Smooth muscle cell (in vitro differentiated cells): Measurements from ENCODE around the gene APOBEC2. TPM values are rescaled to one million over a fixed set of nuclear protein-coding genes. Genes with fewer than 3 reads are reported as not detected.

ENCODE experiments used
- DNase-seq: peaks from one replicate; lab custom pipeline; 2025; ENCODE audit not compliant: unreplicated experiment; lab: John Stamatoyannopoulos, UW
- H2AFZ ChIP-seq: fragments of 200-600 bp; sonication (generic); 2 replicates; pipeline ENCODE4 v1.6.0; 2016; ENCODE audit warnings: antibody characterized with exemption, low read depth, mild to moderate bottlenecking
- H3F3A ChIP-seq: fragments of 200-600 bp; sonication (generic); 2 replicates; pipeline ENCODE4 v1.6.0; 2017; ENCODE audit warnings: antibody characterized with exemption, low read depth
- H3K27ac ChIP-seq: fragments of 200-600 bp; sonication (generic); 2 replicates; pipeline ENCODE4 v1.5.1; 2016; ENCODE audit warnings: low read depth, mild to moderate bottlenecking
- H3K27me3 ChIP-seq: fragments of 200-600 bp; sonication (generic); 2 replicates; pipeline ENCODE4 v1.6.1; 2016; ENCODE audit warnings: low read depth, mild to moderate bottlenecking
- H3K36me3 ChIP-seq: fragments of 200-600 bp; sonication (generic); 2 replicates; pipeline ENCODE4 v1.5.1; 2016; ENCODE audit warnings: low read depth
- H3K4me1 ChIP-seq: fragments of 200-600 bp; sonication (generic); 2 replicates; pipeline ENCODE4 v1.5.1; 2016; ENCODE audit warnings: low read depth
- H3K4me2 ChIP-seq: fragments of 200-600 bp; sonication (generic); 2 replicates; pipeline ENCODE4 v1.6.0; 2016; ENCODE audit warnings: mild to moderate bottlenecking
- H3K4me3 ChIP-seq: fragments of 200-600 bp; sonication (generic); 2 replicates; pipeline ENCODE4 v1.5.1; 2016; ENCODE audit warnings: mild to moderate bottlenecking
- H3K79me2 ChIP-seq: fragments of 200-600 bp; sonication (generic); 2 replicates; pipeline ENCODE4 v1.6.0; 2016; ENCODE audit warnings: low read depth, mild to moderate bottlenecking
- H3K9ac ChIP-seq: fragments of 200-600 bp; sonication (generic); 2 replicates; pipeline ENCODE4 v1.6.0; 2016; ENCODE audit warnings: low read depth
- H3K9me3 ChIP-seq: fragments of 200-600 bp; sonication (generic); replicated peaks from 2 replicates; pipeline ENCODE4 v1.5.1; 2016; ENCODE audit warnings: low read depth
- H4K20me1 ChIP-seq: fragments of 200-600 bp; sonication (generic); 2 replicates; pipeline ENCODE4 v1.6.0; 2016; ENCODE audit warnings: low read depth
- WGBS: methylation state at CpG from one replicate; pipeline ENCODE4 v1.1.7; 2016; ENCODE audit warnings: low lambda C conversion rate; 5-methylcytosine and 5-hydroxymethylcytosine counted together
- polyA plus RNA-seq: library from polyadenylated mRNA; unstranded; fragments of >200 nt; fragmentation: Nextera tagmentation; extraction: Ambion mirVana; gene quantifications from 2 replicates; pipeline ENCODE4 v1.2.1, GENCODE V29; 2016
- total RNA-seq: library from RNA; depleted of rRNA; stranded (reverse); fragments of >200 nt; gene quantifications from 2 replicates; pipeline ENCODE4 v1.2.3, GENCODE V29; 2014
- TF ChIP-seq, protein P1 (sequence below): fragments of 200-600 bp; sonication (generic); IDR thresholded peaks from 2 replicates; pipeline ENCODE4 v1.5.1; 2017; ENCODE audit warnings: borderline replicate concordance, mild to moderate bottlenecking, antibody characterized with exemption; ENCODE audit not compliant: insufficient read depth, poor library complexity, severe bottlenecking

Gene APOBEC2
- total and polyA plus RNA-seq, 2 experiments from 2014 or later: 1.2 TPM; not detected in 1

DNA sequence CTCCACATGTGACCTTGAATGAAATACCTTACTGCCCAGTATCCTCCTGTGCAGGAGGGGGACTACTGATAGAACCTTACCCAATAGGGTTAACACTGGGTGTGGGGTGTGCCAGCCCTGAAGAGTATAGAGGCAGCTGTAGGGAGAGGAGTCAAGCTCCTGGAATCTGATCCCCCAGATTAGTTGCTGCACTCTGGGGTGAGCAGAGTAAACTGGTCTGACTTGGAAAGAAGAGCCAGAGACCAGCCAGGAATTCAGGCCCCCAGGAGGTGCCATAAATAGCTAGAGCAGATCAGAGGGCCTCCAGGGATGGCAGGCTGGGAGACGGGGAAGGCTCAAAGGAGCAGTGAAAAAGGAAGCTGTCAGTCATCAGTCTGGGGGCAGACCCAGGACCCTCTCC, 3.5 kb upstream of the APOBEC2 start:
- 31% methylated on average over 1 of the region's 1 CpG for WGBS
- Histone ChIP-seq H3K9ac (no peak overlapping the region), H3K4me1 (peaks cover 10% of the 10 kb centered on the region), H3K9me3 (no peaks in the 10 kb centered on the region), H3K36me3 (no peaks in the 10 kb centered on the region), H2AFZ (no peak overlapping the region), H3K79me2 (no peaks in the 10 kb centered on the region), H3K4me3 (no peak overlapping the region), H4K20me1 (no peaks in the 10 kb centered on the region), H3K27ac (no peak overlapping the region), H3K4me2 (peak overlapping the region; percentile 41), H3F3A (peaks cover 3% of the 10 kb centered on the region), H3K27me3 (no peaks in the 10 kb centered on the region)
- TF ChIP-seq, protein P1, sequence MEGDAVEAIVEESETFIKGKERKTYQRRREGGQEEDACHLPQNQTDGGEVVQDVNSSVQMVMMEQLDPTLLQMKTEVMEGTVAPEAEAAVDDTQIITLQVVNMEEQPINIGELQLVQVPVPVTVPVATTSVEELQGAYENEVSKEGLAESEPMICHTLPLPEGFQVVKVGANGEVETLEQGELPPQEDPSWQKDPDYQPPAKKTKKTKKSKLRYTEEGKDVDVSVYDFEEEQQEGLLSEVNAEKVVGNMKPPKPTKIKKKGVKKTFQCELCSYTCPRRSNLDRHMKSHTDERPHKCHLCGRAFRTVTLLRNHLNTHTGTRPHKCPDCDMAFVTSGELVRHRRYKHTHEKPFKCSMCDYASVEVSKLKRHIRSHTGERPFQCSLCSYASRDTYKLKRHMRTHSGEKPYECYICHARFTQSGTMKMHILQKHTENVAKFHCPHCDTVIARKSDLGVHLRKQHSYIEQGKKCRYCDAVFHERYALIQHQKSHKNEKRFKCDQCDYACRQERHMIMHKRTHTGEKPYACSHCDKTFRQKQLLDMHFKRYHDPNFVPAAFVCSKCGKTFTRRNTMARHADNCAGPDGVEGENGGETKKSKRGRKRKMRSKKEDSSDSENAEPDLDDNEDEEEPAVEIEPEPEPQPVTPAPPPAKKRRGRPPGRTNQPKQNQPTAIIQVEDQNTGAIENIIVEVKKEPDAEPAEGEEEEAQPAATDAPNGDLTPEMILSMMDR: no peak
- no peak for DNase-seq

DNA sequence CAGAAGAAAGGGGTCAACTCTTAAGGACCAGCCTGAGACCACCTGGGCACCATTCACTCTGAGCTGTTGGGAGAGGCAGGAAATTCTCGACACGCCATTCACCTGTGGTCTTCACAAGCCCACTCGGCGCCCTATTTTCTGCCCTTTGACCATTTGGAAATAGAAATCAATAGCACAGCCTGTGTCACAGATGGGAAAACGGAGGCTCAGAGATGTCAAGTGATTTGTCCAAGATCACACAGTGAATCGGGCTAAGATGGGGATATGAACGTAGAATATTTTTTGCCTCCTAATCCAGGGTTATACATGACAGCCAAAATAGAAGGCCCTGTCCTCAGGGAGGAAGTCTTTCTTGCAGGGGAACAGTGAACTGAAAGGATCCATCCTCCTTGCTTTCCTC, 3.0 kb upstream of the APOBEC2 start:
- Histone ChIP-seq H3K79me2 (no peaks in the 10 kb centered on the region), H3K4me2 (peak overlapping the region; percentile 41), H3K9ac (no peak overlapping the region), H3K27me3 (no peaks in the 10 kb centered on the region), H3K36me3 (no peaks in the 10 kb centered on the region), H3K4me3 (no peak overlapping the region), H3K27ac (no peak overlapping the region), H3F3A (peaks cover 3% of the 10 kb centered on the region), H3K4me1 (peaks cover 10% of the 10 kb centered on the region), H4K20me1 (no peaks in the 10 kb centered on the region), H3K9me3 (no peaks in the 10 kb centered on the region), H2AFZ (no peak overlapping the region)
- WGBS: 85% methylated on average over 7 of the region's 7 CpGs
- no peak for DNase-seq
- TF ChIP-seq, protein P1: no peak

DNA sequence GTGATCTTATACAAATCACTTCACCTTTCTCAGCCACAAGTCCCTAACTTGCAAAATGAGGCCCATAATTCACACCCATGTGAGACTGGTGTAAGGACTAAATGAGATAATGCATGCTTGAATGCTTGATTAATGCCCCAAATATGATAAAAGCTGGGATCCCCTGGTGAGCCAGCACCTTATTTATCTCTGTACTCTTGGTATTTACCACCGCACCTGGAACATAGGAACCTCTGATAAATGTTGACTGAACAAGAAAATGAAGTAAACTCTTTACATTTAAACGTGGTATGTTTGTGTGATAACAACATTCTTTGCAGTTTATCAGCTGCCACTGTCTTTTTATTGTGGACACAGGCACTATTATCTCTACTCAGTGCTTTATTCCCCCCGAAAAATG, 2.5 kb upstream of the APOBEC2 start:
- no peak overlapping the region for H3K4me2 ChIP-seq
- H3K27ac ChIP-seq: no peak overlapping the region
- DNase-seq: no peak
- no peaks in the 10 kb centered on the region for H4K20me1 ChIP-seq
- H3K36me3 ChIP-seq: no peaks in the 10 kb centered on the region
- no peaks in the 10 kb centered on the region for H3K9me3 ChIP-seq
- WGBS: 54% methylated on average over 3 of the region's 3 CpGs
- H3K9ac ChIP-seq: no peak overlapping the region
- H3K79me2 ChIP-seq: no peaks in the 10 kb centered on the region
- no peak overlapping the region for H2AFZ ChIP-seq
- H3F3A ChIP-seq: peaks cover 3% of the 10 kb centered on the region
- no peaks in the 10 kb centered on the region for H3K27me3 ChIP-seq
- TF ChIP-seq, protein P1: no peak
- H3K4me3 ChIP-seq: no peak overlapping the region
- H3K4me1 ChIP-seq: peaks cover 10% of the 10 kb centered on the region

DNA sequence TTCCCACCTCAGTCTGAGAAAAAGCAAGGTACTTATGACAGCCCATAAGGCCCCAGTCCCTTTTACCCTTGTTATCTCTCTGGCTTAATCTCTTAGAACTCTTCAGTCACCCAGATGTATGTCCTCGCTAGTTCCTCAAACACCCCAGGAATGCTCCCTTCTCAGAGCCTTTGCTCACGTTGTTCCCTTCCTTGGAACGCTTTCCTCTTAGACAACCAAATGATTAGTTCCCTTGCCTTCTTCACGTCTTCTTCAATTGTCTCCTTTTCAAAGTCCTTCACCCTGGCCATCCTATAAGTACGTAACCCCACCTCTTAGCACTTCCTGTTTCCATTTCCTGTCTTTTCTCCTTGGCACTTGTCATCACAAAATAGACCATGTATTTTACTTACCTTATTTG, 1.1 kb upstream of the APOBEC2 start:
- 85% methylated on average over 5 of the region's 5 CpGs for WGBS
- Histone ChIP-seq H3K27ac (no peak overlapping the region), H3K79me2 (no peaks in the 10 kb centered on the region), H4K20me1 (no peaks in the 10 kb centered on the region), H3K27me3 (no peaks in the 10 kb centered on the region), H3K9ac (no peak overlapping the region), H2AFZ (no peak overlapping the region), H3F3A (peaks cover 3% of the 10 kb centered on the region), H3K4me2 (no peak overlapping the region), H3K36me3 (no peaks in the 10 kb centered on the region), H3K9me3 (no peaks in the 10 kb centered on the region), H3K4me3 (no peak overlapping the region), H3K4me1 (peaks cover 10% of the 10 kb centered on the region)
- no peak for DNase-seq
- TF ChIP-seq, protein P1: no peak
